Loucy (cell line): ENCODE data around the gene SDE2.
"Not testable (repeated sequence)": the region's sequence is repeated elsewhere in the genome, so short reads cannot be mapped to it uniquely, and the experiment has no call there.

Experiments used
- H2AFZ ChIP-seq: fragments of 200-600 bp; sonication (generic); 2 replicates; pipeline ENCODE4 v1.6.0; 2016; ENCODE audit warnings: antibody characterized with exemption, mild to moderate bottlenecking, low read length, moderate library complexity
- H3F3A ChIP-seq: fragments of 200-600 bp; 2 replicates; pipeline ENCODE4 v1.6.0; 2016; ENCODE audit warnings: antibody characterized with exemption, low read depth, mild to moderate bottlenecking
- H3K27me3 ChIP-seq: fragments of 200-600 bp; sonication (generic); 2 replicates; pipeline ENCODE4 v1.6.1; 2014; ENCODE audit warnings: low read length, mild to moderate bottlenecking; ENCODE audit not compliant: insufficient read depth, poor library complexity, severe bottlenecking
- H3K36me3 ChIP-seq: fragments of 200-600 bp; sonication (generic); 2 replicates; pipeline ENCODE4 v1.6.1; 2016; ENCODE audit warnings: low read length; ENCODE audit not compliant: insufficient read depth
- H3K4me1 ChIP-seq: fragments of 200-600 bp; sonication (generic); 2 replicates; pipeline ENCODE4 v1.5.1; 2014; ENCODE audit warnings: low read length, mild to moderate bottlenecking; ENCODE audit not compliant: insufficient read depth, poor library complexity, severe bottlenecking
- H3K4me2 ChIP-seq: fragments of 200-600 bp; sonication (generic); 2 replicates; pipeline ENCODE4 v1.6.0; 2014; ENCODE audit warnings: antibody characterized with exemption, low read length, low read depth, mild to moderate bottlenecking; ENCODE audit not compliant: poor library complexity, severe bottlenecking
- H3K4me3 ChIP-seq: fragments of 200-600 bp; sonication (generic); 2 replicates; pipeline ENCODE4 v1.5.1; 2014; ENCODE audit warnings: low read length, mild to moderate bottlenecking, mixed read lengths; ENCODE audit not compliant: poor library complexity, severe bottlenecking
- H3K79me2 ChIP-seq: fragments of 200-600 bp; sonication (generic); 2 replicates; pipeline ENCODE4 v1.6.1; 2014; ENCODE audit warnings: low read length; ENCODE audit not compliant: insufficient read depth
- H3K9ac ChIP-seq: fragments of 200-600 bp; sonication (generic); 2 replicates; pipeline ENCODE4 v1.6.0; 2014; ENCODE audit warnings: mild to moderate bottlenecking, low read depth, low read length, moderate library complexity; ENCODE audit not compliant: poor library complexity, severe bottlenecking
- H3K9me2 ChIP-seq: fragments of 200-600 bp; sonication (generic); replicated peaks from 2 replicates; pipeline ENCODE4 v1.6.1; 2016; ENCODE audit warnings: low read depth, low read length, mixed read lengths
- H3K9me3 ChIP-seq: fragments of 200-600 bp; sonication (generic); 2 replicates; pipeline ENCODE4 v1.6.1; 2014; ENCODE audit warnings: mild to moderate bottlenecking, antibody characterized with exemption, low read length, low read depth; ENCODE audit not compliant: insufficient read depth
- H4K20me1 ChIP-seq: fragments of 200-600 bp; sonication (generic); 2 replicates; pipeline ENCODE4 v1.6.0; 2014; ENCODE audit warnings: antibody characterized with exemption, low read length, mild to moderate bottlenecking; ENCODE audit not compliant: insufficient read depth, poor library complexity, severe bottlenecking
- CTCF ChIP-seq: fragments of 200-600 bp; sonication (generic); conservative IDR thresholded peaks from 2 replicates; pipeline ENCODE4 v1.5.1; 2014; ENCODE audit warnings: mild to moderate bottlenecking, antibody characterized with exemption, low read length
- EZH2phosphoT487 ChIP-seq: fragments of 200-600 bp; IDR thresholded peaks from 2 replicates; pipeline ENCODE4 v1.6.1; 2018; ENCODE audit warnings: antibody characterized with exemption, mild to moderate bottlenecking, moderate library complexity, borderline replicate concordance

The SDE2 gene

GRCh38 chr1:226002667-226003501 is 3.7 kb upstream of the SDE2 start:
- H3K4me1 ChIP-seq, result peaks cover 55% of the 10 kb centered on the region
- TF ChIP-seq EZH2phosphoT487 (no peak), CTCF (no peak)
- H4K20me1 ChIP-seq, result peaks cover 10% of the 10 kb centered on the region
- H3K27me3 ChIP-seq, result no peaks in the 10 kb centered on the region
- H3K9ac ChIP-seq, result peak overlapping the region; percentile 83
- peaks cover 20% of the 10 kb centered on the region for H3F3A ChIP-seq
- no peaks in the 10 kb centered on the region for H3K9me3 ChIP-seq
- no peaks in the 10 kb centered on the region for H3K36me3 ChIP-seq
- H3K9me2 ChIP-seq, result no peaks in the 10 kb centered on the region
- peak overlapping the region; percentile 11; the same call in 1 of the 2 replicates for H2AFZ ChIP-seq
- peak overlapping the region; percentile 69 for H3K4me3 ChIP-seq
- H3K4me2 ChIP-seq, result peak overlapping the region; percentile 82
- H3K79me2 ChIP-seq, result peaks cover 35% of the 10 kb centered on the region

GRCh38 chr1:226001963-226002666 is 3.0 kb upstream of the SDE2 start:
- Histone ChIP-seq H3K36me3 (no peaks in the 10 kb centered on the region), H3K79me2 (peaks cover 43% of the 10 kb centered on the region), H4K20me1 (peaks cover 12% of the 10 kb centered on the region), H3F3A (peaks cover 20% of the 10 kb centered on the region), H3K27me3 (no peaks in the 10 kb centered on the region), H3K9me3 (no peaks in the 10 kb centered on the region), H3K9me2 (no peaks in the 10 kb centered on the region), H2AFZ (0 out of 2 replicates have a peak overlapping the region, but pooled peaks have one; percentile 9), H3K4me1 (peaks cover 60% of the 10 kb centered on the region), H3K4me2 (peak overlapping the region; percentile 82), H3K9ac (peak overlapping the region; percentile 83), H3K4me3 (peak overlapping the region; percentile 69)
- TF ChIP-seq EZH2phosphoT487 (no peak), CTCF (no peak)

GRCh38 chr1:226001088-226001487 is 1.9 kb upstream of the SDE2 start:
- Histone ChIP-seq H3K9me3 (no peaks in the 10 kb centered on the region), H2AFZ (no peak overlapping the region), H3K79me2 (peaks cover 53% of the 10 kb centered on the region), H3F3A (peaks cover 20% of the 10 kb centered on the region), H3K4me3 (peak overlapping the region; percentile 69), H3K9ac (peak overlapping the region; percentile 83), H3K4me2 (peak overlapping the region; percentile 82), H3K36me3 (no peaks in the 10 kb centered on the region), H4K20me1 (peaks cover 22% of the 10 kb centered on the region), H3K27me3 (no peaks in the 10 kb centered on the region), H3K4me1 (peaks cover 69% of the 10 kb centered on the region), H3K9me2 (no peaks in the 10 kb centered on the region)
- TF ChIP-seq CTCF (no peak), EZH2phosphoT487 (no peak)

- not testable (repeated sequence) for H3K9me2 ChIP-seq, H3K36me3 ChIP-seq, H3K27me3 ChIP-seq, H3K9me3 ChIP-seq, H2AFZ ChIP-seq
- peaks cover 74% of the 10 kb centered on the region for H3K4me1 ChIP-seq
- peak overlapping the region; percentile 69 for H3K4me3 ChIP-seq
- peaks cover 27% of the 10 kb centered on the region for H4K20me1 ChIP-seq
- H3K9ac ChIP-seq, result peak overlapping the region; percentile 83
- peaks cover 20% of the 10 kb centered on the region for H3F3A ChIP-seq
- peaks cover 58% of the 10 kb centered on the region for H3K79me2 ChIP-seq
- peak overlapping the region; percentile 82 for H3K4me2 ChIP-seq
Observed at GRCh38 chr1:226000493-226001081, 1.4 kb upstream of the SDE2 start.
